Esophagus (tissue), 2 donors: ENCODE data around the gene TUSC1. TPM values are rescaled to one million over a fixed set of nuclear protein-coding genes. Genes with fewer than 3 reads are reported as not detected.
"Not testable (repeated sequence)": the region's sequence is repeated elsewhere in the genome, so short reads cannot be mapped to it uniquely, and the experiment has no call there.

Experiments used
- H3K27ac ChIP-seq, 2 donors: one replicate each; pipeline ENCODE4 v1.5.1; 2013; ENCODE audit warnings: low read depth in 2 of 2, mild to moderate bottlenecking in 2 of 2, inconsistent platforms in 1 of 2, low read length in 1 of 2, moderate library complexity in 1 of 2
- H3K27me3 ChIP-seq, 2 donors: one replicate each; pipeline ENCODE4 v1.6.1; 2013; ENCODE audit warnings: low read length in 2 of 2, control low read depth in 1 of 2, mild to moderate bottlenecking in 1 of 2; ENCODE audit not compliant: insufficient read depth in 2 of 2, control insufficient read depth in 1 of 2
- H3K36me3 ChIP-seq, 2 donors: one replicate each; pipeline ENCODE4 v1.6.1; 2013; ENCODE audit warnings: low read length in 1 of 2; ENCODE audit not compliant: control insufficient read depth in 2 of 2, insufficient read depth in 2 of 2
- H3K4me1 ChIP-seq, 2 donors: one replicate each; pipeline ENCODE4 v1.6.1; 2013; ENCODE audit warnings: low read length in 1 of 2; ENCODE audit not compliant: control insufficient read depth in 2 of 2, insufficient read depth in 2 of 2
- H3K4me3 ChIP-seq, 2 donors: one replicate each; pipeline ENCODE4 v1.5.1; 2013; ENCODE audit warnings: low read length in 2 of 2, mild to moderate bottlenecking in 2 of 2, low read depth in 1 of 2, moderate library complexity in 1 of 2
- H3K9me3 ChIP-seq, 2 donors: one replicate each; pipeline ENCODE4 v1.6.1; 2013; ENCODE audit warnings: mild to moderate bottlenecking in 2 of 2, low read depth in 1 of 2, low read length in 1 of 2, moderate library complexity in 1 of 2; ENCODE audit not compliant: control insufficient read depth in 2 of 2, insufficient read depth in 1 of 2
- WGBS, 2 donors: extraction: QIAGEN DNeasy Blood & Tissue Kit; methylation state at CpG; one replicate each; pipeline ENCODE4 v1.1.7; 2013; 5-methylcytosine and 5-hydroxymethylcytosine counted together
- polyA plus RNA-seq, 2 donors: library from polyadenylated mRNA; stranded (reverse); fragments of 200-250 nt; gene quantifications; one replicate each; pipeline ENCODE4 v1.2.3, GENCODE V29; 2013
- donor health status: healthy with polysubstance abuse.
- donor health status: Bipolar disorder and iron deficiency.

Gene TUSC1
- polyA plus RNA-seq: 1 to 10 TPM; 2.6 to 9.5 TPM

GRCh38 chr9:25678147-25678666 is at the start of gene TUSC1:
Gene TUSC1, minus strand, starts transcription at chr9:25678444. Its CDS starts 132 bp downstream, at chr9:25678312.
- no peaks in the 10 kb centered on the region for H3K36me3 ChIP-seq
- no peaks in the 10 kb centered on the region for H3K9me3 ChIP-seq
- no peaks in the 10 kb centered on the region for H3K27me3 ChIP-seq
- WGBS, 2 donors: 1 to 3% methylated on average over 37 to 57 of the region's 57 CpGs
- H3K27ac ChIP-seq: peak within 1 kb of the TSS; percentile 98 to 99
- peak within 1 kb of the TSS; percentile 94 to 98 for H3K4me3 ChIP-seq
- no peaks in the 10 kb centered on the region for H3K4me1 ChIP-seq

GRCh38 chr9:25726871-25727410 is 48.7 kb upstream of the TUSC1 start:
- H3K9me3 ChIP-seq: no peaks in the 10 kb centered on the region
- no peak overlapping the region for H3K27ac ChIP-seq
- no peaks in the 10 kb centered on the region for H3K36me3 ChIP-seq
- WGBS, 2 donors: 54 to 55% methylated on average over 2 of the region's 2 CpGs
- H3K4me3 ChIP-seq: no peak overlapping the region
- no peaks in the 10 kb centered on the region for H3K4me1 ChIP-seq
- no peaks in the 10 kb centered on the region for H3K27me3 ChIP-seq

- H3K9me3 ChIP-seq: no peaks in the 10 kb centered on the region
- H3K27ac ChIP-seq: no peak overlapping the region
- 44 to 65% methylated on average over 3 of the region's 3 CpGs for WGBS, 2 donors
- no peaks in the 10 kb centered on the region for H3K36me3 ChIP-seq
- H3K4me1 ChIP-seq: no peaks in the 10 kb centered on the region
- no peak overlapping the region for H3K4me3 ChIP-seq
- no peaks in the 10 kb centered on the region for H3K27me3 ChIP-seq
These were observed 46.2 kb upstream of the TUSC1 start for GRCh38 chr9:25724424-25724823.

GRCh38 chr9:25716220-25716872 is 38.1 kb upstream of the TUSC1 start:
- Histone ChIP-seq H3K9me3 (no peaks in the 10 kb centered on the region), H3K36me3 (no peaks in the 10 kb centered on the region), H3K4me3 (no peak overlapping the region), H3K27ac (no peak overlapping the region), H3K4me1 (no peaks in the 10 kb centered on the region), H3K27me3 (no peaks in the 10 kb centered on the region)
- 34 to 42% methylated on average over 6 of the region's 6 CpGs for WGBS, 2 donors

GRCh38 chr9:25709941-25710340 is 31.7 kb upstream of the TUSC1 start:
- Histone ChIP-seq H3K9me3 (no peaks in the 10 kb centered on the region), H3K36me3 (no peaks in the 10 kb centered on the region), H3K27ac (no peak overlapping the region), H3K4me3 (no peak overlapping the region), H3K4me1 (no peaks in the 10 kb centered on the region), H3K27me3 (no peaks in the 10 kb centered on the region)

- Histone ChIP-seq H3K4me3 (no peak overlapping the region), H3K36me3 (no peaks in the 10 kb centered on the region), H3K9me3 (no peaks in the 10 kb centered on the region), H3K4me1 (no peaks in the 10 kb centered on the region), H3K27me3 (no peaks in the 10 kb centered on the region), H3K27ac (no peak overlapping the region)
- WGBS, 2 donors: 88 to 91% methylated on average over 4 of the region's 4 CpGs
These were observed 26.6 kb upstream of the TUSC1 start for GRCh38 chr9:25704800-25705199.

GRCh38 chr9:25703701-25704357 is 25.6 kb upstream of the TUSC1 start:
- Histone ChIP-seq H3K27me3 (no peaks in the 10 kb centered on the region), H3K9me3 (no peaks in the 10 kb centered on the region), H3K36me3 (no peaks in the 10 kb centered on the region), H3K27ac (peak overlapping the region in 1 of 2 donors; percentile 48), H3K4me3 (no peak overlapping the region), H3K4me1 (no peaks in the 10 kb centered on the region)
- WGBS, 2 donors: 29 to 57% methylated on average over 2 of the region's 2 CpGs

GRCh38 chr9:25702536-25702935 is 24.3 kb upstream of the TUSC1 start:
- WGBS, 2 donors: 69% methylated on average over 3 of the region's 3 CpGs
- no peaks in the 10 kb centered on the region for H3K4me1 ChIP-seq

GRCh38 chr9:25700899-25701298 is 22.7 kb upstream of the TUSC1 start:
- 47 to 50% methylated on average over 3 of the region's 3 CpGs for WGBS, 2 donors

More at GRCh38 chr9:25702536-25702935, 24.3 kb upstream of the TUSC1 start:
- no peaks in the 10 kb centered on the region for H3K36me3 ChIP-seq
- H3K4me3 ChIP-seq: no peak overlapping the region
- no peaks in the 10 kb centered on the region for H3K27me3 ChIP-seq
- no peak overlapping the region for H3K27ac ChIP-seq
- H3K9me3 ChIP-seq: no peaks in the 10 kb centered on the region

More at GRCh38 chr9:25700899-25701298, 22.7 kb upstream of the TUSC1 start:
- H3K9me3 ChIP-seq, H3K4me1 ChIP-seq, H3K36me3 ChIP-seq, H3K27me3 ChIP-seq, H3K4me3 ChIP-seq, H3K27ac ChIP-seq: not testable (repeated sequence)
